NOMO-1 treated with dmso at 0.1 percent for 144 hours (cell line): ENCODE data around the gene MARCHF4.
"Not testable (repeated sequence)": the region's sequence is repeated elsewhere in the genome, so short reads cannot be mapped to it uniquely, and the experiment has no call there.

ENCODE experiments used
- DNase-seq: peaks from one replicate; lab custom pipeline; 2025; ENCODE audit not compliant: unreplicated experiment; lab: John Stamatoyannopoulos, UW

The MARCHF4 gene

GRCh38 chr2:216392018-216392562 is 19.8 kb upstream of the MARCHF4 start:
- DNase-seq, result no peak

DNA sequence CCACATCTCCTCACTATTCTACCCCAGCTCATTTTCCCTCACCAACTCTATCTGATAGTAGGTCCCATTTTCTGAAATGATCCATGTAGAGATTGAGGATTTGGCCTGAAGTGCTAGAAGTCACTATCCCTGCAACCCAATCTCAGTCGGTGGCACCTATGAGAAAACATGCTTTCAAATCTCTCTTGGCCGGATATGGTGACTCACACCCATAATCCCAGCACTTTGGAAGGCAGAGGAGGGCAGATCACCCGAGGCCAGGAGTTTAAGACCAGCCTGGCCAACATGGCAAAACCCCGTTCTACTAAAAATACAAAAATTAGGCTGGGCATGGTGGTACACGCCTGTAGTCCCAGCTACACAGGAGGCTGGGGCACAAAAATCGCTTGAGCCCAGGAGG is 19.1 kb upstream of the MARCHF4 start:
- no peak for DNase-seq

GRCh38 chr2:216389570-216389969 is 17.3 kb upstream of the MARCHF4 start:
- DNase-seq, result peak; percentile 28

DNA sequence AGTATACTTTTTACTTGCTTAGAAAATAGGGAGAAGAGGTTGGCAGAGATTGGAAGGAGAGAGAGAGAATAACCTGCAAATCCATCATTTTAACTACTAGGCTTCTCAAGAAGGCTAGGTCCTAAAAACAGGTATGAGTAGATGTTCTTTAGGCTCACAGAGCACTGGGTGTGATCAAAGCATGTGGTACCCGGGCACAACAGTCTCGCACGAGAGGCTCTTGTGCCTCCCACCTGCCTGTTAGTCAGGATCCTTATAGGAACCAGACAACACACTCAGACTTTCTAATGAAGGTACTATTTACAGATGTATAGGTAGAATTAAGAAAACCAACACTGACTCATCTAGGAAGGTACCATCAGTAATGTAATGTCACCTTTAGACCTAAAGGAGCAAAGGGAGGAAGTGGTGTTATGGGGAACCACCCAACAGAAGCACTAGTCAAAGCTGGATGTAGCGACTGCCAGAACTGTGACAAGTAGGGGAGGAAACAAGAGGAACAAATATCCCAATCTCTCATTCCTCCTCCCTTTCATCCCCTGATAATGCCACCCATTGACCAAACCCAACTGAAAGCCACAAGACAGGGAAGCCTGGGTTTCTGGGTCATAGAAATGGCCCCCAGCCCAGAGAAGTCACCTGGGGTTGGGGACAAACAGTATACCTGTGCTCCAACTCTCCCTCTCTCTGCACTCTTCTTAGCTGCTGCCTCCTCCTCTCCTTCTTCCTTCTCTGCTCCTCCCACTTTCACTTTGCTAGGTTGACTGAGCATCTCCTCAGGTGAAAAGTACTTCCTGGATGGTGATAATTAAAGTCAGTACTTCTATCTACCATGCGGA is 16.0 kb upstream of the MARCHF4 start:
- no peak for DNase-seq

DNA sequence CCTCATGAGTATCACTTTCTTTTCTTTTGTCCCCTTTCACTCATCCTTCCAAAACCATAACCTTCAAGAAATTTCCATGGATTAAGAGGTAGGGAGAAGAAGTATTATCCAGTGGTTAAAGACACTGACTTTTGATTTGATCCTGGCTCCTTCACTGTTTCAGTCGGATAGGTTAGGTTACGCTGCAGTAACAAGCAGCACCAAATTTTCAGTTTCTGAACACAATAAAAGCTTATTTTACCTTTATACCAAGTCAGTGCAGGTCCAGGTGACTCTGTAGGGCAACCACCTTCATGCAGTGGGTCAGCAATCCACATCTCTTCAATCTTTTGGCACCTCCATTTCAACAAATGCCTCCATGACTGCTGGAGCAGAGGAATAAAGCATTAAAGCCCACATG is 15.0 kb upstream of the MARCHF4 start:
- no peak for DNase-seq

DNA sequence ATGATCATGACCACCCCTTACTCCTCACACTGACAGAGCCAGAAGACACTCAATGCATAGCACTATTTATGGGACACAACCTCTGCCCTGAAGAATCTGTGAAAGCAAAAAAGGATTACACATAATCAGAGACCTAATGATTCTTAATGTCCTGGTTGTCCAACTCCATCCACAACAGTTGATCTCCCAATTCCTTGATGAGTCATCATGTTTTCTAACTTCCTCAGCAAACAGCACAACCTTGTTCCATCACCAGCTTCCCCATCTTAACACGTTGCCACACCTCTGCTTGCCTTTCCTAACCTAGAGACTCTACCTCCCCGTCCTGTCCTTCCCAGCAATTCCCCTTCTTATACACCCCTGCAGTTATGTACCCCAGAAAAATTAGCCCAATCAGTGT is 13.2 kb upstream of the MARCHF4 start:
- no peak for DNase-seq

DNA sequence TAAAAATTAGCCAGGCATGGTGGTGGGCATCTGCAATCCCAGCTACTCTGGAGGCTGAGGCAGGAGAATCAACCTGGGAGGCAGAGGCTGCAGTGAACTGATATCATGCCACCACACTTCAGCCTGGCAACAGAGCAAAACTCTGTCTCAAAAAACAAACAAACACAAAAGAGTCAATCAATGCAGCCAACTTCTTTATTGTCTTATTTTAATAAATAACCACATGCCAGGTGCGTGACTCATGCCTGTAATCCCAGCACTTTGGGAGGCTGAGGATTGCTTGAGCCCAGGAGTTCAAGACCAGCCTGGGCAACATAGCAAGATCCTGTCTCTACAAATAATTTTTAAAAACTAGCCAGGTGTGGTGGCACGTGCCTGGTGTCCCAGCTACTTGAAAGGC is 12.1 kb upstream of the MARCHF4 start:
- not testable (repeated sequence) for DNase-seq

GRCh38 chr2:216379977-216380376 is 7.7 kb upstream of the MARCHF4 start:
- no peak for DNase-seq

DNA sequence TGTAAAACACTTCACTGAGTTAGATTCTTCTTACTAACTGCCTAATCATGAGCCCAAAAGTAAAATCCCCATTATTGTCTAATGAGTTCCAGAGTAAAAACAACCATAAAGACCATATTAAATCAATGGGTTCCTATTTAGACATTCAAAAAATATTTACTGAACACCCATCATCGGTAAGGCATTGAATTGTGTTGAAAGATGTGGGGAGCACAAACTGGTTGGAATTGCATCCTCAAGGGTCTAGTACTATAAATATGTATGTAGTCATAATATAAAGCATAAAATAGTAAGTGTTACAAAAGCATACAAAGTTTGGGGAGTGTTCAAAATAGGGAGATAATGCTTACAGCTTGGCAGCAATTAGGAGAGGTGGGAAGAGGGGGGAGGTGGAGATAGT is 3.0 kb upstream of the MARCHF4 start:
- no peak for DNase-seq

DNA sequence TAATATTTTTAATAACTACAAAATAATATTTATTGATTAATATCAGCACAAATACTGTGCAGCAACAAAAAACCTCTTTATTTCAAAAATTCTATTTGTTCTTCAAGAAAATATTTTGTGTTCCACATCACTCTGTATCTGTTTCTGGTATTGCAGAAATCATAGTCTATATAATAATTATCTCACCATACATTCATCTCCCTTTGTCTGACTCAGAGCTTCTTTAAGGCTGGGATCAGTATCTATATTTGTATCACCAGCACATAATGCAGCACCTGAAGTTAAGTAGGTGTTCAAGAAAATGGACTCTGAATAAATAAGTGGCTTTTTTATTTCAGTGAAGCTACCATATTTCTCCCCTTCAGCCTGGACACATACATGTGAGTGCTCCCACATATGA is 1.6 kb upstream of the MARCHF4 start:
- DNase-seq, result no peak

- DNase-seq, result no peak
Measured at GRCh38 chr2:216372761-216373291, 543 bp upstream of the MARCHF4 start.

DNA sequence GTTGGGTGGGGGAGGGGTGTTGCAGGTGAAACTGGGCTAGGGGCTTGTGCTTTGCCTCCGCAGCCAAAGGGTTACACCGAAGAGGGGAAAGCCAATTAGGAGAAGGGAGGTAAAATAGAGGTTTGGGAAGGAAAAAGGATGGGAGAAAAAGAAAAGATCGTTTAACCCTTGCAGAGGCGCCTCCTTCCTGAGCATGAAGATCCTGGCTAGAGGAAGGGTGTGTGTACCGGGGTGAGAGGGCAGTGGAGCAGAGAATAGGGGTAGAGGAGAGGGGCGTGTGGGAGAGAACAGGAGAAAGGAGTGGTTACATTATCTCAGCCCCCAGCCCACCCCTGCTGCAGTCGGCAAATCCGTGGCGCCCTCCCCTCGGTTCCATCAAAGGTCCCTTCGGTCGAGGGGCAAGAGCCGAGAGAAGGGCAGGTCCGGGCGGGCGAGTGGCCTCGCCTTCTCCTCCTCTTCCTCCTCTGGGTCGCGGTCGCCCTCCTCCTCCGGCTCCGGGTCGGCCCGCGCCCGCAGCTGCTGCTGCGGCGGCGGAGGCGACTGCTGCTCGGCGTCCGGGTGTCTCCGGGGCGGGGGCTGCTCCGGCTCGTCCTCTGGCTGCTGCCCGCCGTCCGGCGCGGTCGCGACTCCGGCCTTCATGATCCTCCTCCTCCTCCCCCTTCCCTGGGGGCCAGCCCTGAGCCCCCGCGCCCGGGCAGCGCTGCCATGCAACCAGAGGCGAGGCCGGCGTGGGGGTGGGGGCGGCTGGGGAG is 1.1 kb downstream of the MARCHF4 start:
- DNase-seq, result no peak

DNA sequence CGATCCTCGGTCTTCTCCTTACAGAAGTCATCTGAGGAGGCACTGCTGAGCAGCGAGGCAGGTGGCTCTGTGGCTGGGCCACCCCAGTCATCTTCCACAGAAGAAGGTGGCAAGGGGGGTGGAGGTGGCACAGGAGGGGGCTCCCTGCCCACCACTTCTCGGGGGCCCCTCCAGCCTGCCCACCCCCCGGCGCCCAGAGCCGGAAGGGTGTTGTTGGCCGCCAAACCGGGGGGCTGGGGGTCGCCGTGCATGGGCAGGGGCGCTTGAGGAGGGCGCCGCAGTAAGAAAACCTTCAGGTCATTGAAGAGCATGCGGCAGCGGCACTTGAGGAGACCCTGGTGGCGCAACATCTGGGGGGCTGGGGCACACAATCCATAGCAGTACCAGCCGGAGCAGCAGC is 2.5 kb downstream of the MARCHF4 start:
- no peak for DNase-seq

GRCh38 chr2:216366777-216367471 is 5.4 kb downstream of the MARCHF4 start:
- no peak for DNase-seq

- no peak for DNase-seq
Measured at GRCh38 chr2:216365518-216365917, 6.8 kb downstream of the MARCHF4 start.

DNA sequence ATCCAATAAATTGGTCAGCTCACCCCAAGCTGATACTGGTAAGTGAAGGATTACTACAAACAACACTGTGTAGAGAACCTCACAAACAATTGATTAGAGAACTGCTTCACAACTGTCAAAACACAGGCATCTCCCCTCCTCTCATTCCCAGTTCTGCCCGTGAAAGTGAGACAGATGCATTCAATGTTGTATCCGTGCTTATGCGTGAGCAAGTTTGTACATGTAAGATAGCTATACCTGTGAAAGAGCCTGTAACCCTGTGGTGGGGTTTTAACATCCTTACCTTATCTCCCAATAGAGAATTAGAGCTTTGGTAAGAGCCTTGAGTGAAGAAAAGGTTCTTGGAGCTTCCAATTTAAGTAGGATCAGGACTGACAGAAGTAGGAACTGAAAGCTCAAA is 9.1 kb downstream of the MARCHF4 start:
- DNase-seq, result no peak

DNA sequence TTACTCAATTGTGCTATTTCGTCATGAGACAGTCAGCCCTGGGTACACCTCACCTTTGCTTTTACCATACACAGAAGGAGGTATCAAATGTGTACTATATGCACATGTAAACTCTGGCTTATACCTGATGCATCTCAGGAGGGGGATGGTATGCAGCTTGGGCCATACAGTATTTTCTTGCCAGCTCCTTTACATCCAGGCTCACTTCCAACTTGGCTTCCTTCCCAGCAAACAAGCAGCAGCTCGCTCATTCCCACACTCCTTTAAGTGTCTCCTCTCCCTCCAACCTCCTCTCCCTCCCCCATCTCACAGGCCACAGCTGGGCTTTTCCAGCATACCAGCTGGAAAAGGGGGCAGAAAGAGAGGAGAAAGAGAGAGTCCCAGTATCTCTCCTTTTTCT is 9.6 kb downstream of the MARCHF4 start:
- DNase-seq, result no peak

DNA sequence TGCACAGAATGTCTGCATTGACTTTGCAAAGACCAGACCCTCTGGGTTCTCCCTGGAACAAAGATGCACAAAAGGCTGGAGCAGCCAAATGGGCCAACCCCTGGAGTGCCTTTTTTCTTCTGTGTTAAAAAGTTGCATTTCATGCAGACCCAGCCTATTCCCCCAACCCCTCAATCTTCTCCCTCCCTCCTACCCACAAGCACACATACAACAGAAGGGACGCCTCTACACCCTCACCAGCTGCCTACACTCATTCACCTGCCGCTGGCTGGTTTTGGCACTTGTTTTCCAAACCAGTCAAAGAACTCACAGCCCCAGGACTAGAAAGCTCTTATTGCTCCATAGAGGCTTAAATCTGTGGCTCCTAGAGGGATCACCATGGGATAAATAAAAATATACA is 16.6 kb downstream of the MARCHF4 start:
- DNase-seq, result no peak

DNA sequence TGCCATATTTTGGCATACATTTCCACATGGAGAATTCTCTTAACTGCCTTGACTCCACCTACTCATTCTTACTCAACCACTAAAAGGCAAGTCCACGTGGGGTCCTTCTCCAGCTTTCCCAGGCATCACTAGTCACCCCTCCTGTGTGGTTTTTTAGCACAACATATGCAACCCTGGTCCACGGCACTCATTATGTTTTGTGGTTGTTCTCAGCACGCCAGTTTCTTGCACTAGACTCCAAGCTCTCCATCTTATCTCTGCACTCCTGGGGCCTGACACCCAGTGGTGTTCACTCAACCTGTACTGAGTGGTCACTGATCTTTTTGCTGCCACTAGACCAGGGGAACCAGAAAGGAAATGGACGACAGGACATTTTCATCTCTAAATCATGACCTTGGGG is 18.0 kb downstream of the MARCHF4 start:
- DNase-seq, result no peak

GRCh38 chr2:216352653-216353270 is 19.5 kb downstream of the MARCHF4 start:
- no peak for DNase-seq
